Ectodermal cell (in vitro differentiated cells): Measurements from ENCODE around the gene BBIP1.

ENCODE experiments used
- H3K27ac ChIP-seq: 2 replicates; pipeline ENCODE4 v1.7.0; 2013; ENCODE audit warnings: mild to moderate bottlenecking, low read depth, low read length; ENCODE audit not compliant: insufficient read depth, poor library complexity, severe bottlenecking
- H3K27me3 ChIP-seq: 2 replicates; pipeline ENCODE4 v1.7.0; 2013; ENCODE audit warnings: mild to moderate bottlenecking, low read length; ENCODE audit not compliant: insufficient read depth, control insufficient read depth, poor library complexity, severe bottlenecking
- H3K36me3 ChIP-seq: one replicate; pipeline ENCODE4 v1.7.0; 2013; ENCODE audit warnings: low read length; ENCODE audit not compliant: control insufficient read depth, insufficient read depth
- H3K4me1 ChIP-seq: one replicate; pipeline ENCODE4 v1.7.0; 2013; ENCODE audit warnings: low read length; ENCODE audit not compliant: control insufficient read depth, insufficient read depth
- H3K4me3 ChIP-seq: 2 replicates; pipeline ENCODE4 v1.7.0; 2013; ENCODE audit warnings: low read depth, low read length, control low read depth; ENCODE audit not compliant: insufficient read depth
- H3K9me3 ChIP-seq: 2 replicates; pipeline ENCODE4 v1.7.0; 2013; ENCODE audit warnings: mild to moderate bottlenecking, low read length, moderate library complexity; ENCODE audit not compliant: control insufficient read depth
- WGBS, 2 experiments: methylation state at CpG; one replicate each; pipeline ENCODE4 v1.1.7; 2013; ENCODE audit warnings: missing lambda C conversion rate in 2 of 2; 5-methylcytosine and 5-hydroxymethylcytosine counted together

The BBIP1 gene

GRCh38 chr10:110910138-110910537, 8.8 kb downstream of the BBIP1 start:
- Histone ChIP-seq H3K9me3 (no peaks in the 10 kb centered on the region), H3K27me3 (no peaks in the 10 kb centered on the region), H3K4me3 (no peak overlapping the region), H3K36me3 (no peaks in the 10 kb centered on the region), H3K4me1 (no peaks in the 10 kb centered on the region), H3K27ac (no peak overlapping the region)
- 95% methylated on average over 4 of the region's 4 CpGs for WGBS, 2 experiments

GRCh38 chr10:110903280-110904278, 15.4 kb downstream of the BBIP1 start:
- no peaks in the 10 kb centered on the region for H3K4me1 ChIP-seq
- WGBS, 2 experiments: 94 to 97% methylated on average over 3 of the region's 3 CpGs
- no peak overlapping the region for H3K27ac ChIP-seq
- H3K36me3 ChIP-seq: peaks cover 12% of the 10 kb centered on the region
- H3K4me3 ChIP-seq: no peak overlapping the region
- no peaks in the 10 kb centered on the region for H3K27me3 ChIP-seq
- H3K9me3 ChIP-seq: no peaks in the 10 kb centered on the region

GRCh38 chr10:110901954-110902819, 16.8 kb downstream of the BBIP1 start:
- no peaks in the 10 kb centered on the region for H3K9me3 ChIP-seq
- no peak overlapping the region for H3K4me3 ChIP-seq
- H3K27ac ChIP-seq: no peak overlapping the region
- peaks cover 12% of the 10 kb centered on the region for H3K36me3 ChIP-seq
- H3K27me3 ChIP-seq: no peaks in the 10 kb centered on the region
- WGBS, 2 experiments: 89 to 92% methylated on average over 7 of the region's 7 CpGs
- no peaks in the 10 kb centered on the region for H3K4me1 ChIP-seq

GRCh38 chr10:110900983-110901382, 18.0 kb downstream of the BBIP1 start:
- H3K36me3 ChIP-seq: peaks cover 17% of the 10 kb centered on the region
- no peak overlapping the region for H3K27ac ChIP-seq
- H3K27me3 ChIP-seq: no peaks in the 10 kb centered on the region
- no peaks in the 10 kb centered on the region for H3K9me3 ChIP-seq
- no peak overlapping the region for H3K4me3 ChIP-seq
- WGBS, 2 experiments: 96 to 98% methylated on average over 2 of the region's 2 CpGs
- H3K4me1 ChIP-seq: no peaks in the 10 kb centered on the region

DNA sequence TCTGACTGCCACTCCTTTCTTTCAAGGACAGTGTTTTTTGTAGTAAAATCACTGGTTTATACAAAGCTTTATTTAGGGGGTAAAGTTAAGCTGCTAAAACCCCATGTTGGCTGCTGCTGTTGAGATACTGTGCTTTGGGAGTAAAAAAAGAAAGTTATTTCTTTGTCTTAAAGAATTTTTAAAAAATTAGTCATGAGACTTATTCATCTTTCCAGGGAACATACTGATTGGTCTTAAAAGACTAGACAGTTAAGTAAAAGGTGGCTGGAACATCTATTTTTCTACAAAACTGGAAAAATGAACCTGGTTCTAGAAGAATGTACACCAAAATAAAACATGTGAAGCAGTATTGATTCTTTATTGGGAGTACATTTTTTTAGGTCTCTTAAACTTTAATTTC, 20.6 kb downstream of the BBIP1 start:
- Histone ChIP-seq H3K27ac (no peak overlapping the region), H3K4me3 (no peak overlapping the region), H3K9me3 (no peaks in the 10 kb centered on the region), H3K27me3 (no peaks in the 10 kb centered on the region), H3K36me3 (peaks cover 28% of the 10 kb centered on the region), H3K4me1 (no peaks in the 10 kb centered on the region)

- Histone ChIP-seq H3K4me1 (no peaks in the 10 kb centered on the region), H3K27ac (no peak overlapping the region), H3K9me3 (no peaks in the 10 kb centered on the region), H3K4me3 (no peak overlapping the region), H3K36me3 (peaks cover 28% of the 10 kb centered on the region), H3K27me3 (no peaks in the 10 kb centered on the region)
- WGBS, 2 experiments: 96 to 100% methylated on average over 1 of the region's 1 CpG
Observed at GRCh38 chr10:110897184-110897583, 21.8 kb downstream of the BBIP1 start.

DNA sequence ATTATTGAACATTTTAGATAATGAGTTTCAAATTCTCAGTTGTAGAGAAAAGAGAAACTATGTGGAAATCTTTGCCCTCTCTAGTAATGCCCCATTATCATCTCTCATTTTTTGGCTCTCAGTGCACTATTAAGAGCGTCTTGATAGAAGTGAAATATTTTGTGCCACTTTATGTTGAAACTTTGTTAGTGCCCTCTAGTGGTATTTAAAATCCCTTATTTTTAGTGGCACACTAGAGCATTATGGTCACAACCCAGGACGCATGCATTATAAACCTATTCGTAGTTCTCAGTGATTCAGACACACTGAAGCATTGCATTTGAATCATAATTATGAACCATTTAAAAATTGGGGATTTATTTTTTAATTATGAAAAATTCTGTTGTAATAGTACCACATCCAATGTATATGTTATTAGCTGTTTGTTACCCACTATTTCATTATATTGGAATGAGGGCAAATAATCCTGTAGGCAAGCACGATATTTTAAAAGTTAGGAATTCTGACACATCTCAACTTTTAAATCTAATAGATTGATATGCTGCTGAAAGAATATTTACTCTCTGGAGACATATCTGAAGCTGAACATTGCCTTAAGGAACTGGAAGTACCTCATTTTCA, 25.3 kb downstream of the BBIP1 start:
- Histone ChIP-seq H3K27me3 (no peaks in the 10 kb centered on the region), H3K4me1 (no peaks in the 10 kb centered on the region), H3K4me3 (no peak overlapping the region), H3K36me3 (peaks cover 20% of the 10 kb centered on the region), H3K9me3 (no peaks in the 10 kb centered on the region), H3K27ac (no peak overlapping the region)
- WGBS, 2 experiments: 71 to 77% methylated on average over 2 to 4 of the region's 4 CpGs

GRCh38 chr10:110892602-110893288, 26.2 kb downstream of the BBIP1 start:
- Histone ChIP-seq H3K4me1 (no peaks in the 10 kb centered on the region), H3K27me3 (no peaks in the 10 kb centered on the region), H3K4me3 (no peak overlapping the region), H3K36me3 (peaks cover 20% of the 10 kb centered on the region), H3K27ac (no peak overlapping the region), H3K9me3 (no peaks in the 10 kb centered on the region)
- 82 to 100% methylated on average over 1 to 2 of the region's 3 CpGs for WGBS, 2 experiments

GRCh38 chr10:110887560-110887959, 31.4 kb downstream of the BBIP1 start:
- Histone ChIP-seq H3K9me3 (no peaks in the 10 kb centered on the region), H3K27me3 (no peaks in the 10 kb centered on the region), H3K4me3 (no peak overlapping the region), H3K36me3 (peaks cover 8% of the 10 kb centered on the region), H3K4me1 (no peaks in the 10 kb centered on the region), H3K27ac (no peak overlapping the region)
- WGBS, 2 experiments: 100% methylated on average over 1 of the region's 1 CpG; no CpG with 5 or more reads in 1 of the 2 experiments
